H9 (cell line): ENCODE measurements around the gene ENHO. TPM values are rescaled to one million over a fixed set of nuclear protein-coding genes. Genes with fewer than 3 reads are reported as not detected.

Source experiments
- DNase-seq: peaks from one replicate; pipeline ENCODE4 v3.0.0-alpha.2; 2017
- H2AFZ ChIP-seq: one replicate; pipeline ENCODE4 v1.6.1; 2013; ENCODE audit warnings: mild to moderate bottlenecking, low read length, control low read depth, moderate library complexity
- H2AK5ac ChIP-seq: 2 replicates; pipeline ENCODE4 v1.6.1; 2013; ENCODE audit warnings: low read length, control low read depth, mixed read lengths; ENCODE audit not compliant: insufficient read length
- H2BK120ac ChIP-seq: one replicate; pipeline ENCODE4 v1.6.1; 2013; ENCODE audit warnings: low read depth, mild to moderate bottlenecking, low read length, control low read depth, inconsistent platforms; ENCODE audit not compliant: poor library complexity, severe bottlenecking
- H2BK12ac ChIP-seq: 2 replicates; pipeline ENCODE4 v1.6.1; 2013; ENCODE audit warnings: low read length, control low read depth, mixed read lengths, low read depth; ENCODE audit not compliant: insufficient read length
- H2BK15ac ChIP-seq: 2 replicates; pipeline ENCODE4 v1.6.1; 2013; ENCODE audit warnings: low read depth, low read length, control low read depth
- H2BK20ac ChIP-seq: one replicate; pipeline ENCODE4 v1.6.1; 2013; ENCODE audit warnings: low read depth, mild to moderate bottlenecking, low read length, control low read depth, inconsistent platforms; ENCODE audit not compliant: poor library complexity, severe bottlenecking
- H2BK5ac ChIP-seq: 2 replicates; pipeline ENCODE4 v1.6.1; 2013; ENCODE audit warnings: low read length, control low read depth, mixed read lengths; ENCODE audit not compliant: insufficient read length
- H3K14ac ChIP-seq: 2 replicates; pipeline ENCODE4 v1.6.1; 2013; ENCODE audit warnings: low read length, control low read depth; ENCODE audit not compliant: insufficient read depth
- H3K18ac ChIP-seq: 2 replicates; pipeline ENCODE4 v1.6.1; 2013; ENCODE audit warnings: low read depth, mild to moderate bottlenecking, mixed read lengths, low read length, control low read depth; ENCODE audit not compliant: insufficient read length
- H3K23ac ChIP-seq: 2 replicates; pipeline ENCODE4 v1.6.1; 2013; ENCODE audit warnings: low read length, control low read depth, mixed read lengths, low read depth; ENCODE audit not compliant: insufficient read length
- H3K23me2 ChIP-seq: 2 replicates; pipeline ENCODE4 v1.6.1; 2013; ENCODE audit warnings: low read depth, mild to moderate bottlenecking, mixed read lengths, low read length, control low read depth; ENCODE audit not compliant: insufficient read length, poor library complexity, severe bottlenecking
- H3K27ac ChIP-seq: 2 replicates; pipeline ENCODE4 v1.5.1; 2013; ENCODE audit warnings: low read length, control low read depth, mixed read lengths, low read depth; ENCODE audit not compliant: insufficient read length
- H3K27me3 ChIP-seq: 2 replicates; pipeline ENCODE4 v1.6.1; 2013; ENCODE audit warnings: low read length, control low read depth, inconsistent platforms; ENCODE audit not compliant: insufficient read depth
- H3K4ac ChIP-seq: 2 replicates; pipeline ENCODE4 v1.6.1; 2013; ENCODE audit warnings: low read depth, mild to moderate bottlenecking, control low read depth, inconsistent platforms, low read length, moderate library complexity
- H3K4me1 ChIP-seq: 2 replicates; pipeline ENCODE4 v1.6.1; 2013; ENCODE audit warnings: low read length, control low read depth, inconsistent platforms; ENCODE audit not compliant: insufficient read depth
- H3K4me2 ChIP-seq: 2 replicates; pipeline ENCODE4 v1.6.1; 2013; ENCODE audit warnings: low read length, control low read depth, mixed read lengths; ENCODE audit not compliant: insufficient read length, insufficient read depth
- H3K56ac ChIP-seq: 2 replicates; pipeline ENCODE4 v1.6.1; 2013; ENCODE audit warnings: low read depth, mild to moderate bottlenecking, mixed read lengths, low read length, control low read depth; ENCODE audit not compliant: insufficient read length
- H3K79me1 ChIP-seq: 2 replicates; pipeline ENCODE4 v1.6.1; 2013; ENCODE audit warnings: low read depth, mild to moderate bottlenecking, moderate library complexity, low read length, control low read depth, inconsistent platforms; ENCODE audit not compliant: insufficient read depth, poor library complexity, severe bottlenecking
- H3K79me2 ChIP-seq: 2 replicates; pipeline ENCODE4 v1.6.1; 2013; ENCODE audit warnings: low read length, control low read depth, inconsistent platforms; ENCODE audit not compliant: insufficient read depth
- H3K9ac ChIP-seq: 2 replicates; pipeline ENCODE4 v1.6.1; 2013; ENCODE audit warnings: low read length, control low read depth, mixed read lengths; ENCODE audit not compliant: insufficient read length; ENCODE audit errors: extremely low read depth
- H3K9me3 ChIP-seq: one replicate; pipeline ENCODE4 v1.6.1; 2013; ENCODE audit warnings: low read depth, low read length, inconsistent platforms; ENCODE audit not compliant: control insufficient read depth
- H3T11ph ChIP-seq: one replicate; pipeline ENCODE4 v1.6.1; 2013; ENCODE audit warnings: mild to moderate bottlenecking, low read length, control low read depth, inconsistent platforms
- H4K20me1 ChIP-seq: one replicate; pipeline ENCODE4 v1.6.1; 2013; ENCODE audit not compliant: control insufficient read depth, insufficient read length, insufficient read depth
- H4K5ac ChIP-seq: 2 replicates; pipeline ENCODE4 v1.6.1; 2013; ENCODE audit warnings: low read depth, mild to moderate bottlenecking, mixed read lengths, low read length, control low read depth; ENCODE audit not compliant: insufficient read length
- H4K8ac ChIP-seq: replicated peaks from 2 replicates; pipeline ENCODE4 v1.6.1; 2013; ENCODE audit warnings: low read length, control low read depth, mixed read lengths, low read depth; ENCODE audit not compliant: insufficient read length
- H4K91ac ChIP-seq: 2 replicates; pipeline ENCODE4 v1.6.1; 2013; ENCODE audit warnings: low read depth, mild to moderate bottlenecking, moderate library complexity, mixed read lengths, low read length, control low read depth; ENCODE audit not compliant: insufficient read length
- H3K27ac Mint-ChIP-seq, 3 experiments: 2 replicates in 2 of 3; 3 replicates in 1 of 3; pipeline ENCODE4 v1.8.0; 2020 to 2021; ENCODE audit warnings: mixed read lengths in 3 of 3, mild to moderate bottlenecking in 1 of 3, moderate library complexity in 1 of 3
- H3K27me3 Mint-ChIP-seq: 2 replicates; pipeline ENCODE4 v1.8.0; 2021; ENCODE audit warnings: low read depth, mild to moderate bottlenecking, moderate library complexity, mixed read lengths
- H3K36me3 Mint-ChIP-seq, 3 experiments: 2 replicates in 2 of 3; 3 replicates in 1 of 3; pipeline ENCODE4 v1.8.0; 2020 to 2021; ENCODE audit warnings: low read depth in 3 of 3, mixed read lengths in 3 of 3; ENCODE audit not compliant: insufficient read depth in 1 of 3
- H3K4me1 Mint-ChIP-seq, 2 experiments: 2 replicates each; pipeline ENCODE4 v1.8.0; 2020; ENCODE audit warnings: mixed read lengths in 2 of 2
- H3K4me3 Mint-ChIP-seq, 2 experiments: 2 replicates in 1 of 2; 3 replicates in 1 of 2; pipeline ENCODE4 v1.8.0; 2020 to 2021; ENCODE audit warnings: mild to moderate bottlenecking in 2 of 2, mixed read lengths in 2 of 2, moderate library complexity in 1 of 2
- H3K9me3 Mint-ChIP-seq, 2 experiments: 2 replicates in 1 of 2; 3 replicates in 1 of 2; pipeline ENCODE4 v1.8.0; 2020; ENCODE audit warnings: mild to moderate bottlenecking in 2 of 2, mixed read lengths in 2 of 2, moderate library complexity in 1 of 2
- CTCF ChIP-seq: fragments of 200-600 bp; sonication (generic); conservative IDR thresholded peaks from 3 replicates; pipeline ENCODE4 v1.8.0; 2021; ENCODE audit warnings: antibody characterized with exemption, mild to moderate bottlenecking
- WGBS: extraction: QIAGEN DNeasy Blood & Tissue Kit; methylation state at CpG from one replicate; pipeline ENCODE4 v1.1.7; 2013; ENCODE audit warnings: missing lambda C conversion rate, low lambda C conversion rate, mixed read lengths; ENCODE audit not compliant: insufficient read length; ENCODE audit errors: extremely low coverage; 5-methylcytosine and 5-hydroxymethylcytosine counted together
- total RNA-seq: library from RNA; stranded (reverse); gene quantifications from 2 replicates; pipeline ENCODE4 v1.2.1, GENCODE V29; 2021

Gene ENHO
- total RNA-seq, 1 experiment from 2014 or later, result 14.5 TPM

GRCh38 chr9:34570376-34570775 is 47.6 kb upstream of the ENHO start:
- no peak overlapping the region for H3K56ac ChIP-seq
- H3K4ac ChIP-seq, result no peak overlapping the region
- no peaks in the 10 kb centered on the region for H3K79me1 ChIP-seq
- no peaks in the 10 kb centered on the region for H3K9me3 Mint-ChIP-seq
- no peaks in the 10 kb centered on the region for H3K9me3 ChIP-seq
- H3K4me1 ChIP-seq, result no peaks in the 10 kb centered on the region; the same call in 1 of the 2 replicates
- no peak overlapping the region for H3K4me3 Mint-ChIP-seq
- H2BK20ac ChIP-seq, result no peak overlapping the region
- H3K23ac ChIP-seq, result no peak overlapping the region
- H3K27ac ChIP-seq, result no peak overlapping the region
- no peak overlapping the region for H3K18ac ChIP-seq
- H2BK12ac ChIP-seq, result no peak overlapping the region
- no peak overlapping the region for H3K4me2 ChIP-seq
- H4K20me1 ChIP-seq, result peaks cover 4% of the 10 kb centered on the region
- H4K5ac ChIP-seq, result no peak overlapping the region
- DNase-seq, result no peak
- H2BK120ac ChIP-seq, result no peak overlapping the region
- WGBS, result no CpG with 5 or more reads among the region's 11 CpGs
- no peaks in the 10 kb centered on the region for H3K36me3 Mint-ChIP-seq
- H2BK5ac ChIP-seq, result no peak overlapping the region
- H2AK5ac ChIP-seq, result no peak overlapping the region
- TF ChIP-seq CTCF, result no peak
- no peak overlapping the region for H3K27ac Mint-ChIP-seq
- no peak overlapping the region for H2BK15ac ChIP-seq
- no peaks in the 10 kb centered on the region for H3K79me2 ChIP-seq
- no peak overlapping the region for H2AFZ ChIP-seq
- H3K14ac ChIP-seq, result no peak overlapping the region
- H3K23me2 ChIP-seq, result no peaks in the 10 kb centered on the region
- H3T11ph ChIP-seq, result no peak overlapping the region
- no peak overlapping the region for H4K91ac ChIP-seq
- H3K4me1 Mint-ChIP-seq, result peaks cover 22 to 53% of the 10 kb centered on the region in 2 experiments
- H3K27me3 Mint-ChIP-seq, result peaks cover 33% of the 10 kb centered on the region
- H4K8ac ChIP-seq, result no peak overlapping the region
- H3K9ac ChIP-seq, result no peak overlapping the region
- H3K27me3 ChIP-seq, result no peaks in the 10 kb centered on the region; the same call in 1 of the 2 replicates
